B cell (primary cell): ENCODE data around the gene PEX13. TPM values are rescaled to one million over a fixed set of nuclear protein-coding genes. Genes with fewer than 3 reads are reported as not detected.
"Not testable (repeated sequence)": the region's sequence is repeated elsewhere in the genome, so short reads cannot be mapped to it uniquely, and the experiment has no call there.

ENCODE experiments used
- ATAC-seq: fragments of 200-7000 bp; cut with Tn5 transposase; one replicate; pipeline ENCODE4 v1.10.0; 2021; ENCODE audit warnings: low read depth, mild to moderate bottlenecking, moderate number of reproducible peaks, moderate library complexity
- CTCF ChIA-PET: fragments of 350-600 bp; sonication (Branson Sonifier 250); formaldehyde crosslinking; loops from one replicate; lab custom pipeline; 2021; ENCODE audit warnings: antibody characterized with exemption, inconsistent platforms; lab: Charles Lee
- POLR2A ChIA-PET: fragments of 350-600 bp; sonication (Branson Sonifier 250); formaldehyde crosslinking; loops from one replicate; lab custom pipeline; 2021; ENCODE audit warnings: antibody characterized with exemption; lab: Charles Lee
- DNase-seq: peaks from one replicate; pipeline ENCODE4 v3.0.0; 2013
- H2AFZ ChIP-seq: 2 replicates; pipeline ENCODE4 v1.6.1; 2012; ENCODE audit warnings: mild to moderate bottlenecking, low read depth, low read length; ENCODE audit not compliant: insufficient read depth, poor library complexity, severe bottlenecking
- H3K27ac ChIP-seq, 2 donors: 1 replicate in 1 of 2; 2 replicates in 1 of 2; pipeline ENCODE4 v1.5.1; 2012 to 2013; ENCODE audit warnings: low read length in 2 of 2, mild to moderate bottlenecking in 2 of 2, moderate library complexity in 1 of 2
- H3K27me3 ChIP-seq, 4 experiments: fragments of 200-600 bp in 1 of 4; sonication (generic) in 1 of 4; replicated peaks in 1 of 4; 1 replicate in 2 of 4; 2 replicates in 2 of 4; pipeline versions ENCODE4 v1.6.1 to v1.7.0; 2013 to 2016; ENCODE audit warnings: low read length in 3 of 4, mild to moderate bottlenecking in 2 of 4, mixed read lengths in 1 of 4, moderate library complexity in 1 of 4; ENCODE audit not compliant: insufficient read depth in 4 of 4, control insufficient read depth in 3 of 4; ENCODE audit errors: control extremely low read depth in 1 of 4
- H3K36me3 ChIP-seq, 2 experiments: replicated peaks in 1 of 2; 1 replicate in 1 of 2; 2 replicates in 1 of 2; pipeline versions ENCODE4 v1.6.1 to v1.7.1; 2013; ENCODE audit warnings: low read length in 1 of 2; ENCODE audit not compliant: insufficient read depth in 2 of 2, control insufficient read depth in 1 of 2; ENCODE audit errors: control extremely low read depth in 1 of 2, extremely low read depth in 1 of 2
- H3K4me1 ChIP-seq, 2 donors: fragments of 200-600 bp in 1 of 2; sonication (generic) in 1 of 2; 1 replicate in 1 of 2; 2 replicates in 1 of 2; pipeline versions ENCODE4 v1.5.1 to v1.6.1; 2013 to 2017; ENCODE audit warnings: low read length in 2 of 2; ENCODE audit not compliant: control insufficient read depth in 2 of 2, insufficient read depth in 2 of 2
- H3K4me2 ChIP-seq: replicated peaks from 2 replicates; pipeline ENCODE3; 2012; ENCODE audit warnings: mild to moderate bottlenecking, low read depth, low read length; ENCODE audit not compliant: poor library complexity, severe bottlenecking
- H3K4me3 ChIP-seq, 5 experiments: fragments of 200-600 bp in 1 of 5; sonication (generic) in 1 of 5; 1 replicate in 3 of 5; 2 replicates in 2 of 5; pipeline versions ENCODE4 v1.5.1 to v1.7.0; 2011 to 2016; ENCODE audit warnings: low read length in 4 of 5, mild to moderate bottlenecking in 4 of 5, low read depth in 2 of 5, control low read depth in 1 of 5, moderate library complexity in 1 of 5; ENCODE audit not compliant: insufficient read depth in 1 of 5; ENCODE audit errors: control extremely low read depth in 1 of 5, extremely low read depth in 1 of 5
- H3K79me2 ChIP-seq: fragments of 200-600 bp; sonication (generic); one replicate; pipeline ENCODE4 v1.6.0; 2016; ENCODE audit warnings: low read length; ENCODE audit not compliant: control insufficient read depth, insufficient read depth
- H3K9ac ChIP-seq: fragments of 200-600 bp; sonication (generic); 2 replicates; pipeline ENCODE4 v1.6.1; 2017; ENCODE audit warnings: mild to moderate bottlenecking, low read length, moderate library complexity
- H3K9me3 ChIP-seq, 3 donors: one replicate each; pipeline versions ENCODE4 v1.6.1 to v1.7.1; 2013; ENCODE audit warnings: low read length in 2 of 3; ENCODE audit not compliant: control insufficient read depth in 2 of 3, insufficient read depth in 1 of 3; ENCODE audit errors: control extremely low read depth in 1 of 3
- H4K20me1 ChIP-seq: 2 replicates; pipeline ENCODE4 v1.6.0; 2012; ENCODE audit warnings: mild to moderate bottlenecking, low read length; ENCODE audit not compliant: insufficient read depth, control insufficient read depth, poor library complexity, severe bottlenecking
- H3K27ac Mint-ChIP-seq: one replicate; pipeline ENCODE4 v1.8.0; 2021; ENCODE audit warnings: mixed read lengths
- H3K27me3 Mint-ChIP-seq: one replicate; pipeline ENCODE4 v1.8.0; 2021; ENCODE audit warnings: mixed read lengths
- H3K4me1 Mint-ChIP-seq: one replicate; pipeline ENCODE4 v1.8.0; 2021; ENCODE audit warnings: mixed read lengths
- H3K4me3 Mint-ChIP-seq: one replicate; pipeline ENCODE4 v1.8.0; 2021; ENCODE audit warnings: mixed read lengths
- H3K9me3 Mint-ChIP-seq: one replicate; pipeline ENCODE4 v1.8.0; 2022; ENCODE audit warnings: mixed read lengths; ENCODE audit not compliant: insufficient read depth
- EZH2 ChIP-seq: IDR thresholded peaks from 2 replicates; pipeline ENCODE4 v1.6.1; 2012; ENCODE audit warnings: borderline replicate concordance, low read depth, mild to moderate bottlenecking, moderate library complexity, low read length; ENCODE audit not compliant: insufficient read depth, poor library complexity, severe bottlenecking
- WGBS: methylation state at CpG from one replicate; pipeline ENCODE4 v1.1.5; 2013; ENCODE audit warnings: missing lambda C conversion rate; ENCODE audit not compliant: insufficient coverage; 5-methylcytosine and 5-hydroxymethylcytosine counted together
- intact Hi-C: fragments of 100-400 bp; cut with micrococcal nuclease; formaldehyde crosslinking; loops from one replicate; pipeline ENCODE4 v1.10.0; 2022
- polyA plus RNA-seq: library from polyadenylated mRNA; depleted of rRNA; stranded (reverse); fragments of >200 nt; gene quantifications from 2 replicates; pipeline ENCODE4 v1.2.3, GENCODE V29; 2012
- total RNA-seq, 2 donors: library from RNA; stranded (reverse); fragments of 120-200 nt in 1 of 2; gene quantifications; 1 replicate in 1 of 2; 2 replicates in 1 of 2; pipeline versions ENCODE4 v1.2.3 to v1.2.4, GENCODE V29; 2013 to 2022
- TF ChIP-seq, protein P1 (sequence below): fragments of 200-600 bp; IDR thresholded peaks from one replicate; pipeline ENCODE4 v1.8.0; 2022; ENCODE audit warnings: antibody characterized with exemption, mild to moderate bottlenecking

PEX13 gene
- total and polyA plus RNA-seq, 2 donors (not counting 1 experiment from before 2014, with no cell fraction given): 6.1 to 19.8 TPM

DNA sequence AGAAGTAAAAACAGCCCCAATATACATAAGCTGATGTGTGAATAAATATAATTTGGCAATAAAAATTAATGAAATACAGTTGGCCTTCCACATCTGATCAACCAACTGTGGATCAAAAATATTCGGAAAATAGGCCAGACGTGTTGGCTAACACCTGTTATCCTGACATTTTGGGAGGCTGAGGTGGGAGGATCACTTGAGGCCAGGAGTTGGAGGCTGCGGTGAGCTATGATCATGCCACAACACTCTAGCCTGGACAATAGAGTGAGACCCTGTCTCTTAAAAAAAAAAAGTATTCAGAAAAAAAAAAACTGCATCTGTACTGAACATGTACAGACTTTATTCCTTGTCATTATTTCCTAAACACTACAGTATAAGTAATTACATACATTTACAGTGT lies 12.0 kb downstream of the PEX13 start:
- Histone ChIP-seq H3K4me3 (no peak overlapping the region), H3K9me3 (peaks cover 0 to 1% (median 0%) of the 10 kb centered on the region in 3 donors), H4K20me1 (peaks cover 43% of the 10 kb centered on the region), H3K27ac (no peak overlapping the region), H2AFZ (no peak overlapping the region), H3K9ac (no peak overlapping the region), H3K4me1 (no peaks in the 10 kb centered on the region), H3K4me2 (no peak overlapping the region), H3K36me3 (peaks cover 11 to 29% of the 10 kb centered on the region in 2 experiments), H3K79me2 (peaks cover 48% of the 10 kb centered on the region), H3K27me3 (no peaks in the 10 kb centered on the region)
- H3K4me1 Mint-ChIP-seq: peaks cover 5% of the 10 kb centered on the region
- ChIA-PET CTCF (interaction anchor here (0.9 kb wide), 1 partner anchor 37 kb away, joined by 3 read pairs; no protein-coding TSS in a partner anchor), POLR2A (interaction anchor here (0.7 kb wide), 1 partner anchor 9 kb away, joined by 3 read pairs; no protein-coding TSS in a partner anchor)
- no peak for ATAC-seq
- no peak for DNase-seq
- no peaks in the 10 kb centered on the region for H3K9me3 Mint-ChIP-seq
- no peak overlapping the region for H3K4me3 Mint-ChIP-seq
- H3K27me3 Mint-ChIP-seq: no peaks in the 10 kb centered on the region
- H3K27ac Mint-ChIP-seq: no peak overlapping the region
- intact Hi-C loops: no loop called here
- TF ChIP-seq, protein P1, sequence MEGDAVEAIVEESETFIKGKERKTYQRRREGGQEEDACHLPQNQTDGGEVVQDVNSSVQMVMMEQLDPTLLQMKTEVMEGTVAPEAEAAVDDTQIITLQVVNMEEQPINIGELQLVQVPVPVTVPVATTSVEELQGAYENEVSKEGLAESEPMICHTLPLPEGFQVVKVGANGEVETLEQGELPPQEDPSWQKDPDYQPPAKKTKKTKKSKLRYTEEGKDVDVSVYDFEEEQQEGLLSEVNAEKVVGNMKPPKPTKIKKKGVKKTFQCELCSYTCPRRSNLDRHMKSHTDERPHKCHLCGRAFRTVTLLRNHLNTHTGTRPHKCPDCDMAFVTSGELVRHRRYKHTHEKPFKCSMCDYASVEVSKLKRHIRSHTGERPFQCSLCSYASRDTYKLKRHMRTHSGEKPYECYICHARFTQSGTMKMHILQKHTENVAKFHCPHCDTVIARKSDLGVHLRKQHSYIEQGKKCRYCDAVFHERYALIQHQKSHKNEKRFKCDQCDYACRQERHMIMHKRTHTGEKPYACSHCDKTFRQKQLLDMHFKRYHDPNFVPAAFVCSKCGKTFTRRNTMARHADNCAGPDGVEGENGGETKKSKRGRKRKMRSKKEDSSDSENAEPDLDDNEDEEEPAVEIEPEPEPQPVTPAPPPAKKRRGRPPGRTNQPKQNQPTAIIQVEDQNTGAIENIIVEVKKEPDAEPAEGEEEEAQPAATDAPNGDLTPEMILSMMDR: no peak
- no peak for TF ChIP-seq EZH2
- 100% methylated on average over 3 of the region's 3 CpGs for WGBS

- H3K27ac ChIP-seq, intact Hi-C loops, H3K9ac ChIP-seq, CTCF ChIA-PET, H3K27me3 ChIP-seq, H3K4me3 Mint-ChIP-seq, H3K9me3 ChIP-seq, POLR2A ChIA-PET, H3K79me2 ChIP-seq, ATAC-seq, H3K27me3 Mint-ChIP-seq, H3K27ac Mint-ChIP-seq, H3K9me3 Mint-ChIP-seq, DNase-seq, H3K4me2 ChIP-seq, H3K4me3 ChIP-seq, H4K20me1 ChIP-seq, H3K4me1 Mint-ChIP-seq, H2AFZ ChIP-seq, H3K4me1 ChIP-seq: not testable (repeated sequence)
- WGBS: over 99% methylated on average over 9 of the region's 9 CpGs
- peaks cover 11 to 32% of the 10 kb centered on the region in 2 experiments for H3K36me3 ChIP-seq
Measured at GRCh38 chr2:61034592-61034991, 17.1 kb downstream of the PEX13 start.

DNA sequence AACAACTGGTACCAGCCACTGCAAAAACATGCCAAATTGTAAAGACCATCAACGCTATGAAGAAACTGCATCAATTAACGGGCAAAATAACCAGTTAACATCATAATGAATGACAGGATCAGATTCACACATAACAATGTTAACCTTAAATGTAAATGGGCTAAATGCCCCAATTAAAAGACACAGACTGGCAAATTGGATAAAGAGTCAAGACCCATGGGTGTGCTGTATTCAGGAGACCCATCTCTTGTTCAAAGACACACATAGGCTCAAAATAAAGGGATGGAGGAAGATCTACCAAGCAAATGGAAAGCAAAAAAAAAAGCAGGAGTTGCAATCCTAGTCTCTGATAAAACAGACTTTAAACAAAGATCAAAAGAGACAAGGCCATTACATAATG lies 19.1 kb downstream of the PEX13 start:
- H3K79me2 ChIP-seq, CTCF ChIA-PET: not testable (repeated sequence)

More for the DNA sequence above, 19.1 kb downstream of the PEX13 start:
- H3K4me1 ChIP-seq, ATAC-seq, H3K27ac ChIP-seq, H3K27me3 ChIP-seq, H3K9ac ChIP-seq, H3K9me3 Mint-ChIP-seq, H3K9me3 ChIP-seq, H4K20me1 ChIP-seq, H2AFZ ChIP-seq, H3K4me3 Mint-ChIP-seq, intact Hi-C loops, H3K27me3 Mint-ChIP-seq, POLR2A ChIA-PET, H3K4me2 ChIP-seq, H3K27ac Mint-ChIP-seq, DNase-seq, H3K4me3 ChIP-seq, H3K4me1 Mint-ChIP-seq: not testable (repeated sequence)
- peaks cover 5 to 27% of the 10 kb centered on the region in 2 experiments for H3K36me3 ChIP-seq
- WGBS: no CpG with 5 or more reads among the region's 2 CpGs
